Activated CD8-positive, alpha-beta memory T cell treated with anti-CD3 and anti-CD28 coated beads, Interleukin-2, amount 10 ng/mL, durations not matched to agents 7 days and 5 days (primary cell): ENCODE measurements around the gene RAB21. TPM values are rescaled to one million over a fixed set of nuclear protein-coding genes. Genes with fewer than 3 reads are reported as not detected.
"Not testable (repeated sequence)": the region's sequence is repeated elsewhere in the genome, so short reads cannot be mapped to it uniquely, and the experiment has no call there.

Experiments
- ATAC-seq: fragments of 150-1000 bp; cut with Tn5 transposase; one replicate; pipeline ENCODE4 v1.10.0; 2021; ENCODE audit warnings: moderate library complexity
- CTCF ChIA-PET: fragments of 350-600 bp; sonication (Branson Sonifier 250); formaldehyde crosslinking; loops from one replicate; lab custom pipeline; 2021; ENCODE audit warnings: antibody characterized with exemption; lab: Charles Lee
- DNase-seq: peaks from one replicate; pipeline ENCODE4 v3.0.0-alpha.2; 2020
- H3K27ac Mint-ChIP-seq: one replicate; pipeline ENCODE4 v1.8.0; 2021; ENCODE audit warnings: mild to moderate bottlenecking, mixed read lengths
- H3K27me3 Mint-ChIP-seq: one replicate; pipeline ENCODE4 v1.8.0; 2021; ENCODE audit warnings: mixed read lengths
- H3K36me3 Mint-ChIP-seq: one replicate; pipeline ENCODE4 v1.8.0; 2021; ENCODE audit warnings: mild to moderate bottlenecking, mixed read lengths
- H3K4me1 Mint-ChIP-seq: one replicate; pipeline ENCODE4 v1.8.0; 2021; ENCODE audit warnings: mixed read lengths
- H3K4me3 Mint-ChIP-seq: one replicate; pipeline ENCODE4 v1.8.0; 2021; ENCODE audit warnings: mild to moderate bottlenecking, moderate library complexity, mixed read lengths
- H3K9me3 Mint-ChIP-seq: one replicate; pipeline ENCODE4 v1.8.0; 2022; ENCODE audit warnings: low read depth, mixed read lengths
- total RNA-seq, 2 experiments: library from RNA; stranded (reverse); gene quantifications; one replicate each; pipeline ENCODE4 v1.2.3, GENCODE V29; 2021

RAB21 gene
- total RNA-seq, 2 experiments from 2014 or later: 48.9 to 71.4 TPM

DNA sequence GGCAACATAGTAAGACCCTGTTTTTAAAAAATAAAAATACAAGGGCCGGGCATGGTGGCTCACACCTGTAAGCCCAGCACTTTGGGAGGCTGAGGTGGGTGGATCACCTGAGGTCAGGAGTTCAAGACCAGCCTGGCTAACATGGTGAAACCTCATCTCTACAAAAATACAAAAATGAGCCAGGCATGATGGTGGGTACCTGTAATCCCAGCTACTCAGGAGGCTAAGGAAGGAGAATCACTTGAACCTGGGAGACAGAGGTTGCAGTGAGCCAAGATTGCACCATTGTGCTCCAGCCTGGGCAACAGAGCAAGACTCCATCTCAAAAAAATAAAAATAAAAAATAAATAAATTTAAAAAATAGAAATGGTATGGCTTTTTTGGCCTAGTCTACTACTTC lies 6.7 kb downstream of the RAB21 start:
- DNase-seq, CTCF ChIA-PET, ATAC-seq, H3K27ac Mint-ChIP-seq, H3K4me3 Mint-ChIP-seq, H3K27me3 Mint-ChIP-seq: not testable (repeated sequence)
- Mint-ChIP-seq H3K36me3 (peaks cover 78% of the 10 kb centered on the region), H3K4me1 (peaks cover 40% of the 10 kb centered on the region), H3K9me3 (peaks cover 38% of the 10 kb centered on the region)

DNA sequence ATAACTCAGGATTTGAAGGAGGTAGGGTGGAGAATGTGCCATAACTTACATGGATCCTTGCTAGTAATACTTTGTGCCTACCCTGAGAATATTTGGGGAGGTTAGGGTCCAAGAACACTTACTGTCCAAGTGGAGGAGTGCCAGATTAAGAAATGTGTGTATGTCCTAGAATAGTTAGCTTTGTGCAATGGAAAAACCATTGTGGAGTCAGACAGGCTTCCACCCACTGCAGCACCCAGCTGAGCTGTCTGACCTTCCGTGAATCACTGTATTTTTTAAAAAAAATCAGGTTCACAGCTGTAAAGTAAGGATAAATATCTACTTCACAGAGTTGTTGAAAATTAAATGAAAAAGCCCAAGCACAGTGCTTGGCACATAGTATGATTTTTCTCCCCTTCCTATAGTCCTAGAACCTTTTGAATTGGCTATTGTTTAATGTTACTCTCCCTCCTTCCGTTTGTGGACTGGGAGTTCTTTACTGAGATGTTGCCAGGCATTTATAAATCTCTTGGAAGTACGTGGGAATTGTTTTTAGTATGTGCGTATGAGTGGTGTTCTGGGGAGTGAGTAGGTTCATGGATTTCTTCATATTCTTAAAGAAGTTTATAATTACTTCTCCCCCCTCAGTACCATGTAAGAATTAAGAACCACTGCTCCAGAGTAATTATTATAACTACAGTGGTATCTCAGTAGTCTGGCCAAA lies 9.2 kb downstream of the RAB21 start:
- DNase-seq (no peak), ATAC-seq (no peak)
- no peak overlapping the region for H3K4me3 Mint-ChIP-seq
- H3K4me1 Mint-ChIP-seq: peaks cover 40% of the 10 kb centered on the region
- CTCF ChIA-PET: interaction anchor here (2.0 kb wide), 1 partner anchor 16 kb away, joined by 8 read pairs; no protein-coding TSS in a partner anchor
- H3K36me3 Mint-ChIP-seq: peaks cover 72% of the 10 kb centered on the region
- H3K27ac Mint-ChIP-seq: no peak overlapping the region
- peaks cover 39% of the 10 kb centered on the region for H3K9me3 Mint-ChIP-seq
- H3K27me3 Mint-ChIP-seq: no peaks in the 10 kb centered on the region

DNA sequence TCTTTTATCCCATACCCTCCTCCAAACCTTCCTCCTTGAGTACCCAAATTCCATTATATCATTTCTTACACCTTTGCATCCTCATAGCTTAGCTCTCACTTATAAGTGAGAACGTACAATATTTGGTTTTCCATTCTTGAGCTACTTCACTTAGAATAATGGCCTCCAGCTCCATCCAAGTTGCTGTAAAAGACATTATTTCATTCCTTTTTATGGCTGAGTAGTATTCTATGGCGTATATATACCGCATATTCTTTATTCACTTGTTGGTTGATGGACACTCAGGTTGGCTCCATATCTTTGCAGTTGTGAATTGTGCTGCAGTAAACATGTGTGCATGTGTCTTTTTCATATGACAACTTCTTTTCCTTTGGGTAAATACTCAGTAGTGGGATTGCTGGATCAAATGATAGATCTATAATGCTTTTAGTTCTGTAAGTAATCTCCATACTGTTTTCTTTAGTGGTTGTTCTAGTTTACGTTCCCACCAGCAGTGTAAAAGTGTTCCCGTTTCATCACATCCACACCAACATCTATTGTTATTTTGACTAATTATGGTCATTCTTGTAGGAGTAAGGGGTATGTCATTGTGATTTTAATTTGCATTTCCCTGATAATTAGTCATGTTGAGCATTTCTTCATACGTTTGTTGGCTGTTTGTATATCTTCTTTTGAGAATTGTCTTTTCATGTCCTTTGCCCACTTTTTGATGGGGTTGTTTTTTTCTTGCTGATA lies 10.1 kb downstream of the RAB21 start:
- no peak for DNase-seq
- Mint-ChIP-seq H3K9me3 (peaks cover 31% of the 10 kb centered on the region), H3K27ac (no peak overlapping the region), H3K4me1 (peaks cover 37% of the 10 kb centered on the region), H3K27me3 (no peaks in the 10 kb centered on the region), H3K36me3 (peaks cover 66% of the 10 kb centered on the region), H3K4me3 (no peak overlapping the region)
- CTCF ChIA-PET: no interaction called here
- no peak for ATAC-seq

DNA sequence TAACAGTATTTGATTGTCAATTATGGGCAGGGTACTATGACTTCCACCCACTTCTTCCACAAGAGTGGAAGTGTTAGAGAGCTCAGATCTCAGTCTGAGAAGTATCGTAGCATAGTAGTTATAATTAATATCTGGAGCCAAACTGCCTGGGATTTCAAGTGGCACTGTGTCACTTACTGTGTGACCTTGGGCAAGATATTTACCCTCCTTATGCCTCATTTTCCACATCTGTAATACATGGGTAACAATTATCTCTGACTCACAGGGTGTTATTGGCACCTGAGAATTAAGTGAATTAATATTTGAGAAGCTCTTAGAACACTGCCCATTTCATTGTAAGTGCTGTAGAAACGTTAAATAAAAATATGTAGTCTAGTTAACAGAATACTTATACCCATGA lies 11.5 kb downstream of the RAB21 start:
- peaks cover 22% of the 10 kb centered on the region for H3K9me3 Mint-ChIP-seq
- H3K4me3 Mint-ChIP-seq: no peak overlapping the region
- H3K36me3 Mint-ChIP-seq: peaks cover 63% of the 10 kb centered on the region
- DNase-seq (no peak), ATAC-seq (no peak)
- peaks cover 32% of the 10 kb centered on the region for H3K4me1 Mint-ChIP-seq
- CTCF ChIA-PET: no interaction called here
- H3K27me3 Mint-ChIP-seq: no peaks in the 10 kb centered on the region
- no peak overlapping the region for H3K27ac Mint-ChIP-seq

DNA sequence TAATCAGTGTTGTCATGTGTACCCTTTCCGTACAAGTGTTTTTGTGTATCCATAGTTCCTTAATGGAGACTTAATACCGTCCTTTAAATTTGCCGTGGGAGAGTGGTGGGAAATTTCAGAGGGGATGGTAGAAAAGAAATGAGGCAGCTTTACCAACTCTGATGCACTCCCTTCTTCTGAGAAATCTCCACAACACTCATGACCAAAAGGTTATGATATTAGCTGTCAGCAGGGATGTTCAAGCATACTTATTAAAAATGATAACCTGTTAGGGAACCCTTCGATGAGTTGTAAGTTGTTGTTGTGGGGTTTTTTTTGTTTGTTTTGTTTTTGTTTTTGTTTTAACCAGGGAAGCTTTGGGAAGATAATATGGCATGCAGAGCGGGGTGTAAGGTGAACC lies 12.5 kb downstream of the RAB21 start:
- H3K27ac Mint-ChIP-seq: no peak overlapping the region
- DNase-seq (no peak), ATAC-seq (no peak)
- peaks cover 32% of the 10 kb centered on the region for H3K4me1 Mint-ChIP-seq
- CTCF ChIA-PET: interaction anchor here (1.7 kb wide), 1 partner anchor 13 kb away, joined by 4 read pairs; no protein-coding TSS in a partner anchor
- H3K9me3 Mint-ChIP-seq: peaks cover 22% of the 10 kb centered on the region
- H3K27me3 Mint-ChIP-seq: no peaks in the 10 kb centered on the region
- no peak overlapping the region for H3K4me3 Mint-ChIP-seq
- H3K36me3 Mint-ChIP-seq: peaks cover 68% of the 10 kb centered on the region

DNA sequence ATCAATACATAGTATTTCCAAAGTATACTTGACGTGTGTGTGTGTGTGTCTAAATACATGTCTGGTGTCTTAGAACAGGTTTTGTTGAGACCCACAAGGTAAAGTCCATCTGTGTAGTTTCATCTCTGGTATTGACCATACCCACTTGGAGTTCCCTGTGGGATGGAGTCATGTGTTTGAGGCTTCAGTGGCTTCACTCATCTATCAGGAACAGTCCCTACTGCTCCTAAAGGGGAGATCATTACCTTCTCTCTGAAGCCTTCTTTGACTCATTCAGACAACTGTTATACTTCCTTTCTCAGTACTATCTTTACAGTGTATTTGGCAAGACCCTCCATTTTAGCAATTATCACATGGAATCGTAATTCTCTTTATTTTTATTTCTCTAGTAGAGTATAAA lies 14.2 kb downstream of the RAB21 start:
- Mint-ChIP-seq H3K36me3 (peaks cover 66% of the 10 kb centered on the region), H3K4me1 (peaks cover 32% of the 10 kb centered on the region), H3K4me3 (no peak overlapping the region), H3K27me3 (no peaks in the 10 kb centered on the region), H3K27ac (no peak overlapping the region), H3K9me3 (peaks cover 18% of the 10 kb centered on the region)
- ATAC-seq (no peak), DNase-seq (no peak)
- CTCF ChIA-PET: no interaction called here

DNA sequence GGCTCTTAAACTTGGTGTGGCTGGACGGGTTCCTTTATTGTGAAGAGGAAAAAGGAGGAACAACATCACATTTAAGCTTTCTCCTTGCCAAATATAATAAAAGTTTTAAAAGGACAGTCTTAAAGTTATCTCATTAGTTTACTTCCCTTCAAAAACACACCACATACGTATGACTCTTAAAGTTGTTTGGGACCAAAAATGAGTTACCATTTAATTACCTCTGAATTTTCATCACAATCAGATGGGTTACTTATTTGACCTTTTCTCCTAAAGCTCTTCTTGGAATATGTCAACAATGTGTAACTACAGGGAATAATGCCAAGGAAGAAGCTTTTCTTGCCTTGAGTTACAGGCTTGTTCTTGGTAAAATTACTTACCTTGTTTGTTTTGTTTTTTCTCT lies 16.4 kb downstream of the RAB21 start:
- Mint-ChIP-seq H3K4me3 (no peak overlapping the region), H3K9me3 (peaks cover 5% of the 10 kb centered on the region), H3K4me1 (peaks cover 20% of the 10 kb centered on the region), H3K36me3 (peaks cover 55% of the 10 kb centered on the region), H3K27ac (no peak overlapping the region), H3K27me3 (no peaks in the 10 kb centered on the region)
- no peak for DNase-seq
- CTCF ChIA-PET: interaction anchor here (0.7 to 1.3 kb wide), 2 partner anchors 8 to 9 kb away, joined by 3 read pairs; no protein-coding TSS in a partner anchor
- no peak for ATAC-seq

DNA sequence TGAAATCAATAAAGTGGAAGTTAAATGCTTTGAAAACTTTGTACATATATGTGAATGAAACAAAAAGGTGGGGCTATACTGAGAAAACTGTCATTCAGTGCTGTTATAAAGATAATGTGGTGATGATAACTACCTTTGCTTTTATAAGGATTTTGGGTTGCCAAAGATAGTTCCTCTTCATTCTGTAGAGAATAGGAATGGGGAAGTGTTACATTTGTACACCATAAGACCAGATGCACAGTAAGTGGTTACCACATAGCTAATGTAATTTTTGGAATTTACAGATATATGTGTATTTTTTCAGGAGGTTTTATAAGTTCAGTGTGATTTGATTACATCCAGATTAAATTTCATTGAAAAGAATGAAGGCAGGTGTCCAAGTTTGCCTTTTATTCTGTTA lies 18.1 kb downstream of the RAB21 start:
- H3K4me1 Mint-ChIP-seq: peaks cover 8% of the 10 kb centered on the region
- peaks cover 45% of the 10 kb centered on the region for H3K36me3 Mint-ChIP-seq
- ATAC-seq: no peak
- H3K27me3 Mint-ChIP-seq: no peaks in the 10 kb centered on the region
- peaks cover 5% of the 10 kb centered on the region for H3K9me3 Mint-ChIP-seq
- H3K27ac Mint-ChIP-seq: no peak overlapping the region
- CTCF ChIA-PET: interaction anchor here (1.3 kb wide), 2 partner anchors 8 to 73 kb away, joined by 4 to 5 read pairs; no protein-coding TSS in a partner anchor
- no peak for DNase-seq
- H3K4me3 Mint-ChIP-seq: no peak overlapping the region

DNA sequence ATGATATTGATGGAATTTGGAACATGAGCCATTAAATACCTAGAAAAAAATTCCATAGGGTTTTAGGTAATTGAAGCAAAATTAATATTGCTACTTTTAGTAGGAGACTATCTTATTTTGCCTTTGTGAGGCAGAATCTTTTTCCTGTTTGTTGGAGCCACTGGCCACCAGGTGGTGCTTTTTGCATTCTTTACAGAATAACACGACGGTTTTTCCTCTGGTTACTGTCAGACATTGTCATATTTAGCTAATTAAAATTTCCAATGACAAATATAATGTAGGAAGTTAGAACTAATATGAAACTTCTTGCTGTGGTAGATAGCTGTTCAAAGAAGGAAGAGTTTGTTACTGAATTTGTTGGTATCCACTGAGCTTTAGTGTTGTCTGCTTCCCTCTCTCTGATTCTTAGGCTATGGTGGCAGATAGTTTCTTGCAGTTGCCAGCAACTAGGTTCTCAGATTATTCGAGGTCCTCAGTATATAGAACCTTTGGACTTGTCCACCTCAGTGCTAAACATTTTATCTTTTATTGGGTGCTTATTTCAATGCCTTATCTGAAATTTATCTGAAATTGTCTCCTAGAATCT lies 25.7 kb downstream of the RAB21 start:
- peaks cover 20% of the 10 kb centered on the region for H3K36me3 Mint-ChIP-seq
- CTCF ChIA-PET: interaction anchor here (0.7 to 2.4 kb wide), 17 partner anchors 8 to 79 kb away, joined by 3 to 31 read pairs (median 4); partner anchors contain the start of genes RAB21 and TBC1D15
- DNase-seq: peak; percentile 52

DNA sequence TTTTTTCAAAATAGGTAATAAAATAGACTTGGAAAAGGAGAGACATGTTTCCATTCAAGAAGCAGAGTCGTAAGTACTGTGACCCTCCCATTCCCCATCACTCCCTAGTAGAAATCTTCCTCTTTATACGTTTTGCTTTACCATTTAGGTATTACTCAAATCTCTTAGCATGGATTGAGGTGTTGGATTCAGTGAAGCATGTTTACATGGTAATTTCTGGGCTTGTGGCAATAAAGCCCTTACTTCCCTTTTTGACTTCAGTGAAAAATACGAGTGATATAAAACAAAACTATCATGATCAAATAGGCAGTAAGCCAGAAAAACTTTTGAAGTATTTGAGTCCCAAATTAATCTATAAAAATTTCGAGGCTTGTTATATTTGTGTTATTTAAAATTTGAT lies 27.4 kb downstream of the RAB21 start:
- H3K9me3 Mint-ChIP-seq: no peaks in the 10 kb centered on the region
- CTCF ChIA-PET: no interaction called here
- H3K36me3 Mint-ChIP-seq: peaks cover 29% of the 10 kb centered on the region
- ATAC-seq (no peak), DNase-seq (no peak)
- no peaks in the 10 kb centered on the region for H3K27me3 Mint-ChIP-seq
- H3K27ac Mint-ChIP-seq: no peak overlapping the region
- H3K4me3 Mint-ChIP-seq: no peak overlapping the region
- peaks cover 7% of the 10 kb centered on the region for H3K4me1 Mint-ChIP-seq

More for the DNA sequence above, 25.7 kb downstream of the RAB21 start:
- ATAC-seq: peak; percentile 39
- no peaks in the 10 kb centered on the region for H3K9me3 Mint-ChIP-seq
- no peak overlapping the region for H3K4me3 Mint-ChIP-seq
- H3K4me1 Mint-ChIP-seq: peaks cover 4% of the 10 kb centered on the region
- peak overlapping the region; percentile 67 for H3K27ac Mint-ChIP-seq
- H3K27me3 Mint-ChIP-seq: no peaks in the 10 kb centered on the region

DNA sequence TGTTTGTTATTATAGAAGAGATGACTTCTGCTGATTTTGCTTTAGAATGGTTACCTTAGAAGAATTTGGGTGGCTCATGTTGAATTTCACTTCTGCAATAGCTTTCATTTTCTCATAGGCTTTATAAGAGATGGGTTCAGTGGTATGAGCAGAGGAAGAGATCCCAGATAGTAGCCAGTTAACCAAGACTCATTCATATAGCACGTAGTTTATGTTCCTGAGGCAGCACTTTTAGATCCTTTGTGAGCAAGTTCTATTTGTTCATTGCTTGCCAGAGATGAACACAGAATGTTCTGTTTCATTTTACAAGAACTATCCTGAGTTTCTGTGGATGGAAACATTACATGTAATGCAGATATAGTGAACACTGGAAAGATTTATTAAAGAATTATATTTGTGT lies 32.2 kb downstream of the RAB21 start:
- Mint-ChIP-seq H3K27me3 (no peaks in the 10 kb centered on the region), H3K4me1 (peaks cover 12% of the 10 kb centered on the region), H3K36me3 (peaks cover 35% of the 10 kb centered on the region), H3K27ac (no peak overlapping the region), H3K4me3 (no peak overlapping the region), H3K9me3 (no peaks in the 10 kb centered on the region)
- no peak for ATAC-seq
- CTCF ChIA-PET: interaction anchor here (1.0 kb wide), 1 partner anchor 151 kb away, joined by 3 read pairs; the partner anchor contains the start of gene TPH2
- no peak for DNase-seq

DNA sequence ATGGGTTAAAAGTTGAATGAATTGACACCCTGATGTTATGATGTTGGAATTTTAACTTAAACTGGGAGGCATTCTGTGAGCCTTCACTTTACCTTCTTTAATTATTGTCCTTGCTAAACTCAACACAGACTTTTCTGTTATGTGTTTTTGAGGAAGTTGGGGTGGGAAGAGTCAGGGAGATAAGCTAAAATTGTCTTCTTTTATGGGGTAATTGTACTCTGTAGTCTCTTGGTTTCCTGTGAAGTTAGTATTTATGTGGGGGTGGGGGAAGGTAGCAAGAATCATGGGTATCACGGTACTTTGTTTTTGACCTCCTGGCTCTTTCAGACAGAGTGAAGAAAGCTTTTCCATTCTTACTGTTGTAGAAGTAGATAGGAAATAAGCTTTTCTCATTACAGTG lies 32.9 kb downstream of the RAB21 start:
- peaks cover 35% of the 10 kb centered on the region for H3K36me3 Mint-ChIP-seq
- CTCF ChIA-PET: interaction anchor here (1.0 to 1.2 kb wide), 2 partner anchors 11 to 52 kb away, joined by 3 read pairs; partner anchors contain the start of gene TBC1D15
- H3K27ac Mint-ChIP-seq: no peak overlapping the region
- no peaks in the 10 kb centered on the region for H3K9me3 Mint-ChIP-seq
- peaks cover 12% of the 10 kb centered on the region for H3K4me1 Mint-ChIP-seq
- H3K27me3 Mint-ChIP-seq: no peaks in the 10 kb centered on the region
- H3K4me3 Mint-ChIP-seq: no peak overlapping the region
- DNase-seq: no peak
- ATAC-seq: no peak

DNA sequence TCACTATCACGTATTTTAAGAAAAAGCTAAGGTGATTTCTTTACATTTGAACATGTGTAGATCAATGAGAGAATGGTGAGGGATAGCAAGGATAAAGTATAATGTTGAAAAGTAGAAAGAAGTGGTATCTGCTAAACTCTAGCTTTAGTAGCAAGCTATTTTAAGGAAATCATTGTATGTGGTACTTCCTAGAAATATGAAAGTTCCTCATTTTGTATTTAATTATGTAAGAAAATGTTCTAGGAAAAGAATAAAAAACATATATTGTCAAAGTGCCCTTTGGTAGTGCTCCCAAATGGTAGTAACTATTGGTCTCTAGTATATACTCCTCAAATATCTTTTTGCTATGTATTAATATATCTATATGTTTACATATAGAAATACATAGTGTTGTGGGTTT lies 35.7 kb downstream of the RAB21 start:
- Mint-ChIP-seq H3K27me3 (no peaks in the 10 kb centered on the region), H3K27ac (no peak overlapping the region), H3K4me3 (no peak overlapping the region), H3K36me3 (peaks cover 23% of the 10 kb centered on the region), H3K4me1 (peaks cover 12% of the 10 kb centered on the region), H3K9me3 (no peaks in the 10 kb centered on the region)
- DNase-seq: no peak
- CTCF ChIA-PET: no interaction called here
- no peak for ATAC-seq
